OCI-LY7 (cell line): ENCODE data around the gene MRPL33.

Source experiments
- EZH2phosphoT487 ChIP-seq: fragments of 200-600 bp; sonication (generic); IDR thresholded peaks from 2 replicates; pipeline ENCODE4 v1.6.1; 2018; ENCODE audit warnings: low read depth, borderline replicate concordance, mild to moderate bottlenecking, mixed run types, antibody characterized with exemption, low read length, moderate library complexity, mixed read lengths
- TF ChIP-seq, protein P1 (sequence below): fragments of 200-600 bp; sonication (generic); conservative IDR thresholded peaks from 2 replicates; pipeline ENCODE4 v1.5.1; 2014; ENCODE audit warnings: mild to moderate bottlenecking, antibody characterized with exemption, low read length, moderate library complexity, mixed read lengths

DNA sequence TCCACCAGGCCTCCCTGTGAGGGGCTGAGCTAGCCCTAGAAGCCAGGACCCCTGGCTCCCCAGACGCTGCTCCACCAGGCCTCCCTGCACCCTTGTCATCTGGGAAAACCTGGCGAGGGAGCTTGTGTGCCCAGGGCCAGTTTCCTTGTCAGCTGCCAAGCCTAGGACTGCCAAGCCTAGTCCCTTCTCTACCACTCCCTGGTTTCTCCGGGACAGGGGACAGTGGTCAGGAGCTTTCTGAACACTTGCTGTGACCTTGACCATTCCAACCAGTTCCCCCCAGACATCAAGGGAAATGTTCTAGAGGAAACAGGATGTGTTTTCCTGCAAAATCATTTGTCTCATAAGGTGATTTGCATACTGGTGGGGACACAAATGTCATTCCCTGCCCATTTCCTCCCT, 41.3 kb upstream of the MRPL33 start:
- TF ChIP-seq, protein P1, sequence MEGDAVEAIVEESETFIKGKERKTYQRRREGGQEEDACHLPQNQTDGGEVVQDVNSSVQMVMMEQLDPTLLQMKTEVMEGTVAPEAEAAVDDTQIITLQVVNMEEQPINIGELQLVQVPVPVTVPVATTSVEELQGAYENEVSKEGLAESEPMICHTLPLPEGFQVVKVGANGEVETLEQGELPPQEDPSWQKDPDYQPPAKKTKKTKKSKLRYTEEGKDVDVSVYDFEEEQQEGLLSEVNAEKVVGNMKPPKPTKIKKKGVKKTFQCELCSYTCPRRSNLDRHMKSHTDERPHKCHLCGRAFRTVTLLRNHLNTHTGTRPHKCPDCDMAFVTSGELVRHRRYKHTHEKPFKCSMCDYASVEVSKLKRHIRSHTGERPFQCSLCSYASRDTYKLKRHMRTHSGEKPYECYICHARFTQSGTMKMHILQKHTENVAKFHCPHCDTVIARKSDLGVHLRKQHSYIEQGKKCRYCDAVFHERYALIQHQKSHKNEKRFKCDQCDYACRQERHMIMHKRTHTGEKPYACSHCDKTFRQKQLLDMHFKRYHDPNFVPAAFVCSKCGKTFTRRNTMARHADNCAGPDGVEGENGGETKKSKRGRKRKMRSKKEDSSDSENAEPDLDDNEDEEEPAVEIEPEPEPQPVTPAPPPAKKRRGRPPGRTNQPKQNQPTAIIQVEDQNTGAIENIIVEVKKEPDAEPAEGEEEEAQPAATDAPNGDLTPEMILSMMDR: no peak
- no peak for TF ChIP-seq EZH2phosphoT487
